K562 (cell line): ENCODE results near the gene CDKN2AIPNL. TPM values are rescaled to one million over a fixed set of nuclear protein-coding genes. Genes with fewer than 3 reads are reported as not detected.

Experiments
- BHLHE40 ChIP-seq: IDR thresholded peaks from 2 replicates; pipeline ENCODE4 v1.6.1; 2011; ENCODE audit warnings: low read length, improper control_type of control experiment
- BRCA1 ChIP-seq, 2 experiments: fragments of 450-650 bp in 1 of 2; sonication (generic) in 1 of 2; formaldehyde crosslinking in 1 of 2; IDR thresholded peaks; 2 replicates each; pipeline versions ENCODE4 v1.5.0 to v1.6.1; 2017 to 2020; ENCODE audit warnings: mild to moderate bottlenecking in 1 of 2, missing genetic modification reagents in 1 of 2
- BRD9 ChIP-seq: fragments of 450-650 bp; IDR thresholded peaks from 2 replicates; pipeline ENCODE4 v1.6.1; 2018; ENCODE audit warnings: low read depth; ENCODE audit not compliant: partially characterized antibody
- CBX8 ChIP-seq: fragments of 200-600 bp; sonication (generic); IDR thresholded peaks from 2 replicates; pipeline ENCODE4 v1.6.1; 2012; ENCODE audit warnings: borderline replicate concordance, mixed run types, low read depth, mild to moderate bottlenecking, moderate library complexity, mixed read lengths, low read length, control low read depth, inconsistent platforms; ENCODE audit not compliant: poor library complexity, severe bottlenecking; ENCODE audit errors: extremely low read depth
- DEAF1 ChIP-seq: fragments of 450-650 bp; formaldehyde crosslinking; IDR thresholded peaks from 2 replicates; pipeline ENCODE4 v1.4.0; 2020; ENCODE audit warnings: mild to moderate bottlenecking, moderate library complexity
- ELK1 ChIP-seq: sonication (generic); formaldehyde crosslinking; IDR thresholded peaks from 2 replicates; pipeline ENCODE4 v1.8.1; 2022; ENCODE audit warnings: missing genetic modification reagents
- GABPA ChIP-seq: fragments of 200-800 bp; sonication (Bioruptor generic); conservative IDR thresholded peaks from 2 replicates; pipeline ENCODE4 v1.6.1; 2016; ENCODE audit warnings: low read depth, missing genetic modification characterization, missing compliant biosample characterization
- MAFK ChIP-seq: IDR thresholded peaks from 2 replicates; pipeline ENCODE4 v1.6.1; 2011; ENCODE audit warnings: low read length, improper control_type of control experiment
- NRF1 ChIP-seq, 2 experiments: fragments of 450-650 bp; IDR thresholded peaks in 1 of 2; conservative IDR thresholded peaks in 1 of 2; 2 replicates each; pipeline ENCODE4 v1.6.1; 2014; ENCODE audit warnings: mild to moderate bottlenecking in 2 of 2
- PHF21A ChIP-seq: fragments of 450-650 bp; IDR thresholded peaks from 2 replicates; pipeline ENCODE4 v1.6.1; 2017; ENCODE audit warnings: low read depth, borderline replicate concordance
- POLR2AphosphoS5 ChIP-seq: IDR thresholded peaks from 2 replicates; pipeline ENCODE4 v1.6.1; 2011; ENCODE audit warnings: mild to moderate bottlenecking, low read depth, low read length, moderate library complexity; ENCODE audit not compliant: control insufficient read depth, insufficient read depth
- PRDM10 ChIP-seq: fragments of 450-650 bp; IDR thresholded peaks from 2 replicates; pipeline ENCODE4 v1.6.1; 2018; ENCODE audit not compliant: partially characterized antibody
- RBBP5 ChIP-seq: fragments of 200-600 bp; sonication (generic); IDR thresholded peaks from 2 replicates; pipeline ENCODE4 v1.6.1; 2012; ENCODE audit warnings: borderline replicate concordance, mild to moderate bottlenecking, low read length, control low read depth, inconsistent platforms; ENCODE audit not compliant: insufficient read depth, poor library complexity, severe bottlenecking
- SPI1 ChIP-seq: IDR thresholded peaks from 2 replicates; pipeline ENCODE4 v1.6.1; 2011; ENCODE audit warnings: low read depth, low read length, control low read depth, borderline replicate concordance
- SRSF1 ChIP-seq: fragments of 200-400 bp; formaldehyde crosslinking; IDR thresholded peaks from 2 replicates; pipeline ENCODE4 v1.6.1; 2017; ENCODE audit warnings: mild to moderate bottlenecking, low read depth, low read length, moderate library complexity
- U2AF2 ChIP-seq: fragments of 200-400 bp; formaldehyde crosslinking; optimal IDR thresholded peaks from 2 replicates; pipeline ENCODE3; 2017; ENCODE audit warnings: low read depth, mild to moderate bottlenecking, low read length
- XRCC4 ChIP-seq: IDR thresholded peaks from one replicate; pipeline ENCODE4 v1.6.1; 2011; ENCODE audit not compliant: insufficient read depth, insufficient read length; ENCODE audit errors: extremely low read depth
- ZC3H11A ChIP-seq: IDR thresholded peaks from 2 replicates; pipeline ENCODE4 v1.6.1; 2012; ENCODE audit warnings: low read depth, low read length, improper control_type of control experiment
- ZNF449 ChIP-seq: fragments of 250-450 bp; sonication (Bioruptor Pico); IDR thresholded peaks from 2 replicates; pipeline ENCODE4 v1.8.0; 2022; ENCODE audit warnings: moderate library complexity, mild to moderate bottlenecking, inconsistent platforms
- polyA plus RNA-seq, 8 experiments: library from polyadenylated mRNA; depleted of rRNA in 4 of 8; stranded (reverse) in 5 of 8; unstranded in 3 of 8; fragments of >200 nt; fragmentation: Nextera tagmentation in 2 of 8; fragmentation: Illumina TruSeq in 1 of 8; extraction: Ambion mirVana in 2 of 8; extraction: Trizol in 1 of 8; gene quantifications; 2 replicates each; pipeline versions ENCODE4 v1.2.1 to v1.2.3, GENCODE V29; 2011 to 2014; ENCODE audit warnings: inconsistent platforms in 1 of 8, missing spikeins in 1 of 8
- total RNA-seq, 7 experiments: library from RNA; depleted of rRNA in 6 of 7; stranded (reverse); fragments of >200 nt in 6 of 7; fragmentation: Illumina TruSeq in 2 of 7; extraction: Trizol in 2 of 7; gene quantifications; 2 replicates each; pipeline versions ENCODE4 v1.2.1 to v1.2.3, GENCODE V29; 2011 to 2021; ENCODE audit warnings: low replicate concordance in 1 of 7

CDKN2AIPNL gene
- total and polyA plus RNA-seq, 9 of the 15 experiments (the other 6 are each of a cell fraction or from before 2014, with no cell fraction given), result 19.9 to 46.9 (median 42.2) TPM

- TF ChIP-seq DEAF1 (CRISPR knock-in tag), result no peak
- TF ChIP-seq PRDM10, result no peak
- peak; percentile 26 for TF ChIP-seq RBBP5
- TF ChIP-seq SRSF1, result no peak
- no peak for TF ChIP-seq ELK1
- no peak for TF ChIP-seq CBX8
- no peak for TF ChIP-seq U2AF2
- no peak for TF ChIP-seq BRD9
- TF ChIP-seq POLR2AphosphoS5, result 0 out of 2 replicates have a peak, but pooled peaks have one; percentile 22
- no peak for TF ChIP-seq PHF21A
- TF ChIP-seq ZNF449, result no peak
- no peak for TF ChIP-seq XRCC4
- no peak for TF ChIP-seq MAFK
- no peak for TF ChIP-seq BRCA1 (IDR thresholded peaks at IDR 0.05)
- TF ChIP-seq BRCA1 (CRISPR knock-in tag; IDR thresholded peaks at IDR 0.05), result peak; percentile 48; the same call in 1 of the 2 replicates
- no peak for TF ChIP-seq SPI1
- TF ChIP-seq GABPA (tag), result no peak
- no peak for TF ChIP-seq BHLHE40
- no peak for TF ChIP-seq ZC3H11A
- no peak for TF ChIP-seq NRF1 (conservative IDR thresholded peaks at IDR 0.05 in 1 of 2, IDR thresholded peaks at IDR 0.05 in 1 of 2)
Observed at GRCh38 chr5:134371834-134372340, 39.8 kb downstream of the CDKN2AIPNL start (continued).
